Activated CD4-positive, alpha-beta T cell treated with anti-CD3 and anti-CD28 coated beads, Interleukin-2, amount 50 U/mL, for 16 hours (primary cell): Measurements from ENCODE around the gene PIGL.
"Not testable (repeated sequence)": the region's sequence is repeated elsewhere in the genome, so short reads cannot be mapped to it uniquely, and the experiment has no call there.

Experiments used
- DNase-seq: peaks from one replicate; pipeline ENCODE4 v3.0.0-alpha.2; 2020

PIGL gene

GRCh38 chr17:16217002-16217635 is at the start of gene PIGL:
TSS of gene PIGL (plus strand) at chr17:16217210. CDS start at chr17:16217227, 17 bp downstream.
- DNase-seq, result peak; percentile 95

GRCh38 chr17:16171613-16172012 is 45.4 kb upstream of the PIGL start:
- no peak for DNase-seq

GRCh38 chr17:16178836-16179235 is 38.2 kb upstream of the PIGL start:
- DNase-seq, result no peak

- no peak for DNase-seq
Measured at GRCh38 chr17:16181581-16181980, 35.4 kb upstream of the PIGL start.

- DNase-seq, result no peak
Measured at GRCh38 chr17:16187642-16188041, 29.4 kb upstream of the PIGL start.

GRCh38 chr17:16189791-16190348 is 27.1 kb upstream of the PIGL start:
- DNase-seq, result no peak

- DNase-seq, result no peak
Measured at GRCh38 chr17:16190703-16191360, 26.2 kb upstream of the PIGL start.

- DNase-seq, result no peak
Measured at GRCh38 chr17:16191604-16192003, 25.4 kb upstream of the PIGL start.

- DNase-seq, result not testable (repeated sequence)
Measured at GRCh38 chr17:16194307-16194835, 22.6 kb upstream of the PIGL start.

GRCh38 chr17:16197276-16197675 is 19.7 kb upstream of the PIGL start:
- DNase-seq, result no peak

GRCh38 chr17:16199093-16199492 is 17.9 kb upstream of the PIGL start:
- no peak for DNase-seq

GRCh38 chr17:16201693-16202131 is 15.3 kb upstream of the PIGL start:
- not testable (repeated sequence) for DNase-seq

GRCh38 chr17:16202554-16203500 is 14.2 kb upstream of the PIGL start:
- DNase-seq, result not testable (repeated sequence)

- DNase-seq, result not testable (repeated sequence)
Measured at GRCh38 chr17:16204763-16205162, 12.2 kb upstream of the PIGL start.

GRCh38 chr17:16211590-16211989 is 5.4 kb upstream of the PIGL start:
- no peak for DNase-seq

- no peak for DNase-seq
Measured at GRCh38 chr17:16212793-16213192, 4.2 kb upstream of the PIGL start.

GRCh38 chr17:16214190-16215001 is 2.6 kb upstream of the PIGL start:
- peak; percentile 31 for DNase-seq

GRCh38 chr17:16215002-16215272 is 2.1 kb upstream of the PIGL start:
- no peak for DNase-seq

- DNase-seq, result peak; percentile 94
Measured at GRCh38 chr17:16215273-16215964, 1.6 kb upstream of the PIGL start, which contains the start of gene NCOR1. TSS of gene NCOR1 (minus strand) at chr17:16215534. CDS start at chr17:16194569, 20,965 bp downstream.

- DNase-seq, result peak; percentile 28
Measured at GRCh38 chr17:16215965-16216316, 1.1 kb upstream of the PIGL start.

- DNase-seq, result not testable (repeated sequence)
Measured at GRCh38 chr17:16216341-16217001, 539 bp upstream of the PIGL start.
